SH-SY5Y (cell line): ENCODE results near the gene S100P.

Experiments used
- GATA2 ChIP-seq: IDR thresholded peaks from 2 replicates; pipeline ENCODE4 v1.6.1; 2011; ENCODE audit warnings: mild to moderate bottlenecking, low read depth, low read length
- GATA3 ChIP-seq: IDR thresholded peaks from 2 replicates; pipeline ENCODE4 v1.6.1; 2011; ENCODE audit warnings: low read depth, mild to moderate bottlenecking, low read length, moderate library complexity

Gene S100P

DNA sequence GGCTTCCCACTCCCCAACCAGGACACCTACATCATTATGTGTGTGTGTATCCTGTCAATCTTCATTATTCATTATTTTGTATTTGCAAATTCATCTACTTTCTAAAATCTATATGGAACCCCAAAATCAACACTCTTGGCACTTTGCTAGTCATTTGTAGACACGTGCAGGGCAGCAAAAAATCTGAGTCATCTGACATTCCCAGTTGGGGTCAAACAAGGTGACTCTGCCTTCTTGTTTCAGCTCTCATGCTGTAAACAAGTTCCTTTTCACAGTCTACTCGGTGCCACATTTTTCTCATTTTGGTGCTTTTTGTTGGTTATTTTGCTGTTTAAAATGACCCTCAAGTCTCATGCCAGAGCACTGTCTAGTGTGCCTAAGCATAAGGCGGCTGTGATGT lies 10.1 kb downstream of the S100P start:
- TF ChIP-seq GATA3 (no peak), GATA2 (no peak)

DNA sequence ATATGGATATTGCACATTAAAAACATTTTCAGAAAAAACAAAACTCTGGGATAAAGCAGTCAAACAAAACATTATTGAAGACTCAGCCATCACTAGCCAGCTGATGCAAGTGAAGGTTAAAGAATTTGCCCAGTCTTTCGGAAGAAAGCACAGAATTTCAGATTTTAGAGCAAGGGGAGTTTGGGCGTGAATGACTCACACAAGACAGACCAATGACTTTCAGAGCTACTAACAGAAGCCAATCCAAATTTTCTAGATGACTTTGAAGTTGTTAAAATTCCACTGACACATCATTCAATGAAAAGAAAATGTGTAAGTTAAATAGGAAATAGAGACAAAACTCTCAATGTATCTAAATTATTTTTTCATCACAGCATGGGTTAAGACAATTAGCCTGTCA lies 12.0 kb downstream of the S100P start:
- TF ChIP-seq GATA3 (no peak), GATA2 (no peak)

DNA sequence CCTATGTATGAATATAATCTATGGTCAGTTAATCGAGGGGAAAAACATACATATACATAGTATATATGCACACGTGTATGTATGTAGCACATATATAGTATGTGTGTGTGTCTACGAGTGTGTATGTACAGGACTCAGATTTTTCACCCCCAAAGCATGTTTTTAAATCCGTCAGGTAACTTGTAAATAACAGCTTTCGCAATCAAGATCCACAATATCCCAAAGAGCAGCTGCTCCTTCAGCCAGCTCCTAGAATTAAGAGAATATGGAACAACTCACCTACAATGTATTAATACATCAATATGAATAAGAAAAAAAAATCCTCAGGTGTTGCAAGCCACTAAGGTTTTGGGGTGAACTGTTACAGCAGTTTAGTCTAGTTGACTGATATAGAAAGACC lies 12.5 kb downstream of the S100P start:
- TF ChIP-seq GATA2, result no peak
- TF ChIP-seq GATA3, result no peak

DNA sequence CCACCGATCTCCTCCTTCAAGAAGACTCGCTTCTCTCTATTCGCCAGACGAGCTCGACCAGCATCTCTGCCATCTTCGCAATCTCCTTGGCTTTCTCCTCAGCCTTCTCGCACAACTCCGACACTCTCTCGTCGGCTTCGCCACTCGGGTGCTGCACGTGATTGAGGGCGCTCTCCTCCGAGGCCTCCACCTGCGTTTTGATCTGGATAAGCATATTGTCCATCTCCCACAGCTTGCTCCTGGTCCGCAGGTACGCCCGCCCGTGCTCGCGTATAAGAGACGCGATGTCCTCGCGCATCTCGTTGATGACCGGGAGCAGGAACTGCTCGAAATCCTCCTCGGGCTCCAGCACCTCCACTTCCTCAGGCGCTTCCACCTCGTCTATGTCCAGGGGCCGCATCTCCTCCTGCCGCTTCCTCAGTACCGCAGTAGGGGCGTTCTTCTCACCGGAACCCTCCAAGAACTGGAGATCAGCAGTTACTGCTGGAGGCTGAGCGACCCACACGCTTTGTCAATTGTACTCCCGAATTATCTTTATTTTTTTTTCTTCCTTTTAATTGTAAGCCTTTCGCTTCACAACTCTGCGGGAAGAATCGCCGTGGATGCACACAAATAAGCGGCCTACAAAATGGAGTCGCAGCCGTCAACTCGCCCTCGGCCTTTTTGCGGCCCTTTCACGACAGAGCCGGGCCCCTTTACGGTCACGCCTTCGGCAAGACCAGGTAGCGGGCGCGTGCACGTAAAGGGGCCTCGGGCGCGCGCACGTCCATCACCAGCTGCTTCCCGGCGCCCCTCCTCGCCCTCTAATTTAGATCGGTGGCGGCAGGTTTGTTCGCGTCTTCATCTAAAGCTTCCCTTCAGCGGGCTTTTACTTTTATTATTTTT lies 15.8 kb downstream of the S100P start, which contains the start of gene MRFAP1L1:
Gene MRFAP1L1 (minus strand): TSS at position 636 of the 885 bp plus-strand sequence. CDS start 236 bp downstream, at position 400.
- TF ChIP-seq GATA2 (no peak), GATA3 (no peak)

DNA sequence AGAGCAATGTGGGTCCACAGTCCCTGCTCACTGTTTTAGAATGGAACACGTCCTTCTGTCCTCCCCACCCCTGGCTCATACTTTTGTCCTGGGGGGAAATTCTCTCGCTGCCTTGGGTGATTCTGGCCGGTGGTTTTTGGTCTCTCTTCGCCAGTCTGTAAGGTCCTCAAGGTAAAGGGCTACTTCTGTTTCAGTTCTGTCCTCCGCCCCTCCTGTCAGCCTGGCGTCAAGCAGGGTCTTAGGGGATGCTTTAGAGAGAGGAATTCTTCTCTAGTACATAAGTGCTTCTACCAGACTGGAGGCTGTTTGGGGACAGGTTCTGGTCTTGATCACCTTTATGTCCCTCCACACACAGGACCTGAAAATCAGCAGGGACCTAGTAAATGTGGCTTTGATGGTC lies 16.6 kb downstream of the S100P start:
- TF ChIP-seq GATA3, result no peak
- no peak for TF ChIP-seq GATA2

DNA sequence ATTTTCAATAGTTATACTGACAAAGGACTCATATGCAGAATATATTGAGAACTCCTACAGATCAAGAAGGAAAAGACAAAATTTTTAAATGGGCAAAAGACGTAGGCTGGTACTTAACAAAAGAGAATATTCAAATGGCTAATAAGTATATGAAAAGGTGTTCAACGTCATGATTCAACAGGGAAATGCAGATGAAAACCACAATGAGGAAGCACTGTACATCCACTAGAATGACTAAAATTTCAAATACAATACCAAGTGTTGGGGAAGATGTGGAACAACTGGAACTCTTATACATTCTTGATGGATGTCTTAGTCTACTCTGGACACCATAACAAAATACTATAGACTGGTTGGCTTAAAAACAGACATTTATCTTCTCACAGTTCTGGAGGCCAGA lies 17.3 kb downstream of the S100P start:
- TF ChIP-seq GATA2 (no peak), GATA3 (no peak)

DNA sequence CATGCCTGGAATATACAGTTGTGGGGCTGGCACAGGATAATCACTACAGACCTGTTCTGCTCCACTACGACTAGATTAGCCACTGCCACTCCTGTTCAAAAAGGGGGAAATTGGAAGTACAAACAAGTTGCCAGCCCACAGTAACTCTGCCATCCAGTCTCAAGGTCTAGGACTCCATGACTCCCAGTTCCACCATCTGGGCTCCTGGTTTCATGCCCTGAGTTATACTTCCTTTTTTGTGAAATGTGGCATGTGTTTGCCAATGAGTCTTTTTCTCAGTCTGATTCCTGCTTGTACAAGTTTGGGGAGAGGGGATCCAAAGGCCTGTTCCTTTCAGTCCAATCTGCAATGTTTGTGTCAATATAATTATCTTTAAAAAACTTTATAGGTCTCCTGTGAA lies 21.3 kb downstream of the S100P start:
- TF ChIP-seq GATA3 (no peak), GATA2 (no peak)

DNA sequence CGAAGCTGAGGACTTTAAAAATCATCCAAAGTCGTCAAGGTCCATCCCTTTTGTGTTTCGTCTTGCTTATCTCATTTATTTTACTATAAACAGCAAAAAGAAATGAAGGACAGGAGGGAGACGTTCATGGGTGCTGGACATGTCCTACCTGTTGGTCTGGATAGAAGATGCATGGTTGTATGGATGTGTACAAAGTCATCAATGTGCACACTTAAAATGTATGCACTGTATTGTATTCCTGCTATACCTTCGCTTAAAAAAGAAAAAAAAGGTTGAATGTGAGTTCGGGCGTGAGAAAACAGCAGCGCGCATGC lies 22.0 kb downstream of the S100P start:
- TF ChIP-seq GATA3, result no peak
- TF ChIP-seq GATA2, result no peak; the same call in 1 of the 2 replicates

DNA sequence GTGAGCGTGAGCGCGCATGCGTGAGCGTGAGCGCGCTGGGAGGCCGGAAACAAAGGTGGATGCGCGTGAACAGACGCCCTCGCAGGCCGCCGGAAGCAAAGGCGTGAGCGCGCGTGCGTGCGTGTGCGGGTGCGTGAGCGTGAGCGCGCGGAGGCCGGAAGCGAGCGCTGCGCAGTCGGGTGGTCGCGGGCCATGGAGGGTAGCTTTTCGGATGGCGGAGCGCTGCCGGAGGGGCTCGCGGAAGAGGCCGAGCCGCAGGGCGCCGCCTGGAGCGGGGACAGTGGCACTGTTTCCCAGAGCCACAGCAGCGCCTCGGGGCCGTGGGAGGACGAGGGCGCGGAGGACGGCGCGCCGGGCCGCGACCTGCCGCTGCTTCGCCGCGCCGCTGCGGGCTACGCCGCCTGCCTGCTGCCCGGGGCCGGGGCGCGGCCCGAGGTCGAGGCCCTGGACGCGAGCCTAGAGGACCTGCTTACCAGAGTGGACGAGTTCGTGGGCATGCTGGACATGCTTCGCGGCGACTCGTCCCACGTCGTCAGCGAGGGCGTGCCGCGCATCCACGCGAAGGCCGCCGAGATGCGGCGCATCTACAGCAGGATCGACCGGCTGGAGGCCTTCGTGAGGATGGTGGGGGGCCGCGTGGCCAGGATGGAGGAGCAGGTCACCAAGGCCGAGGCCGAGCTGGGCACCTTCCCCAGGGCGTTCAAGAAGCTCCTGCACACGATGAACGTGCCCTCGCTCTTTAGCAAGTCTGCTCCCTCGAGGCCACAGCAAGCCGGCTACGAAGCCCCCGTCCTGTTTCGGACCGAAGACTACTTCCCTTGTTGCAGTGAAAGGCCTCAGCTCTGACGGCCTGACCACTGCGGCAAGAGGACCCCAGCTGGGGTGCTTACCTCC lies 22.6 kb downstream of the S100P start, which contains the start of gene BLOC1S4:
Gene BLOC1S4 (plus strand): TSS at position 157 of the 894 bp plus-strand sequence. CDS start 36 bp downstream, at position 193.
- TF ChIP-seq GATA3 (no peak), GATA2 (no peak; the same call in 1 of the 2 replicates)

DNA sequence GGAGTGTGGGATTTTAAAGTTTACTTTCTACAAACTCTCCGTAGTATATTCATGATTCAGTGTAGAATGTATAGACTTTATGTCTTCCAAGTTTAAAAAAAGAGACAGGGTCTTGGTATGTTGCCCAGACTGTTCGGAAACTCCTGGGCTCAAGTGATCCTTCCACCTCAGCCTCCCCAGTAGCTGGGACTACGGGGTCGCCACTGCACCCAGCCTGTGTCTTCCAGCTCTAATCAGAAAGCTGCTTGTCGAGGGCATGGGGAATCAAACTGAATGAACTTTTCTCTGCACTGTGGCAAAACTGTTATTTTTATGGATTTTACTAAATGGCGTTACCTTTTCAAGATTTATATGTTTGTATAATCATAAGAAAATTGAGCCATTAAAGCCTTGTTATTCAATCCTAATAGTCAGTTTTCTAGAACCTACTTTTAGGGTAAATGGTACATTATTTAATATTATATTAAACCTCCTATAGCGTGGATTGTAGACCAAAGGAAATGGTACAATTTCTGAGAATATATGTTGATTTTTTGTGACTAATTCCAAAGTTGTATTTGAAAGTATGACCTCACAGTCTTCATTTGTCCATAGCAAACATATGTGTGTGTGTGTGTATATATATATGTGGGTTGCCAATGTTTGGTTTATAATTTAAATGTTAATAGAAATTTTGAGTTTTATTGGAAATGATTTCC lies 23.4 kb downstream of the S100P start:
- no peak for TF ChIP-seq GATA3
- no peak for TF ChIP-seq GATA2

DNA sequence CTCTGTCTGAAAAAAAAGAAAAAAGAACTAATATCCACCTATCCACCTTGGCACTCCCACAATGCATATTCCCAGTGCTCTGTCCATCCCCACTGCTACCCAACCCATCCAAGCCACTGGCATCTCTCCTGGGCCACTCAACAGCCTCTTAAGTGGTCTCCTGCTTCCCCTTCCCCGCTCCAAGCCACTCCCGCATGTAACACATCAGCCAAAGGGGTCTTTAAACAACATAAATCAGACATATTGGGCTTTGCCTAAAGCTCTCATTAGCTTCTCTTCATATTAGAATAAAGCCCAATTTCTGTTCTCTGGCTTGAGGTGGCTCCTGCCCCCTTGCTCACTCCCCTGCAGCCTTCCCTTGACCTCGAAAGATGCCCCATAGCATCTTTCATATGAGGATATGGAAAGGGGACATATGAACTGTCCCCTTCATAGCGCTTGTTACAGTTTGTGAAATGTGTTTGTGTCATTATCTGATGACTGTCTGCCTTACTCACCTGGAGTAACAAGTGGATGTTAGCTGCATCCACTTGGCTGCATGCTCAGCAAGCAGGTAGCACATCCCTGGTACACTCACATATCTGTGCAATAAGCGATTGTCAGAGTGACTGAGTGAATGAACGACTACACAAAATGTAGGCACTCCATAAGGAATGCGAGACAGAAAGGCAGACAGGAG lies 25.4 kb downstream of the S100P start:
- TF ChIP-seq GATA2, result no peak
- no peak for TF ChIP-seq GATA3

DNA sequence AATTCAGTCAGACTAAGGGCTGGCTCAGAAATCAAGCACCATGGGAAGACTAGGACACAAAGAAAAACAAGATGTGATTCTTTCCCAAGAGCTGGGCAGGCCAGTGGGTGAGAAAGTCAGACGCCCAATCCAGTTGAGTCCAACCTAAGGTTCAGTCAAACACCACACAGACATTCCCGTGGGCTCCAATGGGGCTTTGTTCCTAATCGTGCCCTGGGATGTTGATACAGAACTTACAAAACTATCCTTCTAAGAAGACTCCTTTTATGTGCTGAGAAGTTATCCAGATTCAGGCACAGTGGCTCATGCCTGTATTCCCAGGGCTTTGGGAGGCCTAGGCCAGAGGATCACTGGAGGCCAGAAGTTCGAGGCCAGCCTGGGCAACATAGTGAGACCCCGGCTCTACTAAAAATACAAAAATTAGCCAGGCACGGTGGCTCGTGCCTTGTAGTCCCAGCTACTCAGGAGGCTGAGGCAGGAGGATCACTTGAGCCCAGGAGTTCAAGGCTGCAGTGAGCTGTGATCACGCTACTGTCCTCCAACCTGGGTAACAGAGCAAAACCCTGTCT lies 26.0 kb downstream of the S100P start:
- no peak for TF ChIP-seq GATA3
- no peak for TF ChIP-seq GATA2

DNA sequence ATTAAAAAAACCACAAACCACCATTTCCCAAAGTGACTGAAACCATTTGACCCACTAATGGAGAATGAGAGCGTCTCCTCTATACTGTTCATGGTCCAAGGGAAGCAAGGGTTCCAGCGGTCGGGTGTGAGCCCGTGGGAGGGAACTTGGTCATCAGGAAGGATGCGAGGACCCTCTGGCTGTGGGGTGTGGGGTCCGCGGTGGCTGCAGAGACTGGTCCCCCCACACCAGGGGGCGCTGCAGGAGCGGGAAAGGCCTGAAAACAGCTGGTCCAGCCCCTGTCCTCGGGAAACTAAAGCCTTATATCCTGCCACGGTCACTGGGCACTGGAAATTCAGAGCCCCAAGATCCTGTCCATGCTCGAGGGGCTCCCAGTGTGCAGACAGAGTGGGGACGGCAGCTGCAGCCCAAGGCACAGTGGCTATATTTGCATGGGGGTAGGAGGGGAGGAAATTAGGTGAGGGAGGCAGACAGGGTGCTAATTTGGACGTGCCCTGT lies 26.6 kb downstream of the S100P start:
- no peak for TF ChIP-seq GATA3
- no peak for TF ChIP-seq GATA2
